Mammary epithelial cell (primary cell): ENCODE measurements around the gene RAPGEFL1.

ENCODE experiments used
- CTCF ChIP-seq, 2 donors: IDR thresholded peaks in 1 of 2; conservative IDR thresholded peaks in 1 of 2; 2 replicates each; pipeline ENCODE4 v1.5.1; 2011 to 2012; ENCODE audit warnings: inconsistent platforms in 2 of 2, low read length in 2 of 2, mild to moderate bottlenecking in 2 of 2, control low read depth in 1 of 2, low read depth in 1 of 2; ENCODE audit not compliant: insufficient read depth in 1 of 2; ENCODE audit errors: extremely low read depth in 1 of 2
- EZH2 ChIP-seq: IDR thresholded peaks from 2 replicates; pipeline ENCODE4 v1.6.1; 2012; ENCODE audit warnings: low read length, inconsistent platforms, borderline replicate concordance

- no peak for TF ChIP-seq CTCF (conservative IDR thresholded peaks at IDR 0.05 in 1 of 2, IDR thresholded peaks at IDR 0.05 in 1 of 2; ENCODE audit: extremely low read depth in 1 of 2, insufficient read depth in 1 of 2, low read depth in 1 of 2, low read length in 2 of 2)
- no peak for TF ChIP-seq EZH2
Measured at GRCh38 chr17:40159456-40159855, 17.8 kb upstream of the RAPGEFL1 start.
